Erythroblast (primary cell): Measurements from ENCODE around the gene CHD1.

Experiments used
- GATA1 ChIP-seq: IDR thresholded peaks from 2 replicates; pipeline ENCODE4 v1.6.1; 2011; ENCODE audit warnings: low read depth, mild to moderate bottlenecking, control low read depth, low read length, moderate library complexity
- POLR2A ChIP-seq: IDR thresholded peaks from 2 replicates; pipeline ENCODE4 v1.6.1; 2011; ENCODE audit warnings: mild to moderate bottlenecking, low read length

DNA sequence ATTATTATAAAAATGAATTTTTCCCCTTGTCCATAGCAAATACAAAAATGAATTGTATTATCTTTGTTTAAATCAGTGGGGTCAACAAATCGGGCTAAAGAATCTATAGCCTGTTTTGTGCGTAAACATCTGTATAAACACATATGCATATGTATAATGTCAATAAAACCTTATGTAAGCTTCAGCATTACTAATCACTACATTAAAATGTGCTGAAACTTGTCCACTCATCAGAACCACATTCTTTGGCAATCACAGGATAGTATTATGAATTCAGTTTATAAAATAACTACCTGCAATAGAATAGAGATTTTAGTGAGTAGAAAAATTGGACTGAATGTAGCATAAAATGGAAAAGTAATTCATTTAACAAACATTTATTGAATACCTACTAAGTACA lies 124.7 kb downstream of the CHD1 start:
- TF ChIP-seq POLR2A (no peak), GATA1 (no peak)
